ENCODE data around the gene TPGS2.

Gene TPGS2

DNA sequence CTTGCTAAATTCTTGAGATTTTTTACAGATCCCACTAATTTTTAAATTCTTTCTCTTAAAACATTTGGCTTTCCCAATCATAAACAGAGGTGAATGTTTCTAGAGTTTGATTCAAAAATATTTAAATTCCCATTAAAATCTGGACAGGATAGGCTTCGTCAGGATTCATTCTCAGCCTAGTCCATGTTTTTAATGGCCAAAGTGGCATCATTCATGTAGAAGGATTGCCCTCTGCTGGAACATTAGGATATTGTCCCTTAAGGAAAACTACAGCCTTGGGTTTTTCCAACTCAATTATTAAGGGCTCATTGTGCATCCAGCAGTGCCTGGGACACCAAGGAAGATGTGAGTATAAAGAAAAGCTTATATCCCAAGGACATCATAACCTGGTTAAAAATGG lies 71.7 kb downstream of the TPGS2 start:
- Histone ChIP-seq H3K9ac (ENCODE audit: low read length) (no peak overlapping the region), H3K9me3 (ENCODE audit: control insufficient read depth, low read depth, low read length) (no peaks in the 10 kb centered on the region), H3K4me1 (ENCODE audit: control insufficient read depth, low read depth, low read length) (no peaks in the 10 kb centered on the region), H3K36me3 (ENCODE audit: control insufficient read depth, low read depth, low read length) (no peaks in the 10 kb centered on the region), H3K4me3 (ENCODE audit: low read length) (no peak overlapping the region), H3K27ac (ENCODE audit: low read length) (no peak overlapping the region), H3K27me3 (ENCODE audit: control insufficient read depth, insufficient read depth, low read length) (no peaks in the 10 kb centered on the region)

DNA sequence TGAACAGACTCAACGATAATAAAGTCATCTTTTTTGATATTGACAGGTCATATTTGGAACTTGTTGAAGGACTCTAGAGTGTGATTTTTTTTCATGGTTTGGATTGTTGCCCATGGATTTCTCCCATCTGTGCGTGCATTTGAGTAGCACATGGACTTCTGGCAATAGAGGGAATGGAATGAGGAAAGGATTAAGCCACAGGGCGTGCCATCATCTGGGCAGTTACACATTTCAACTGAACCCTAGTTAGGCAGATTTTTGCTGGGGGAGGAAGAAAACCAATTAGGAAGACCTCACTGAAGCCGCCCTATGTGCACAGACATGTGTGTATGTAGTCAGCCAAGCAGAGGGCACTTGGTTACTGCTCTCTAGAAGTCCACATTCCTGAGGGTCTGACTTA lies 72.6 kb downstream of the TPGS2 start:
- Histone ChIP-seq H3K9ac (ENCODE audit: low read length) (no peak overlapping the region), H3K4me1 (ENCODE audit: control insufficient read depth, low read depth, low read length) (no peaks in the 10 kb centered on the region), H3K36me3 (ENCODE audit: control insufficient read depth, low read depth, low read length) (no peaks in the 10 kb centered on the region), H3K27ac (ENCODE audit: low read length) (no peak overlapping the region), H3K4me3 (ENCODE audit: low read length) (no peak overlapping the region), H3K27me3 (ENCODE audit: control insufficient read depth, insufficient read depth, low read length) (no peaks in the 10 kb centered on the region), H3K9me3 (ENCODE audit: control insufficient read depth, low read depth, low read length) (no peaks in the 10 kb centered on the region)

DNA sequence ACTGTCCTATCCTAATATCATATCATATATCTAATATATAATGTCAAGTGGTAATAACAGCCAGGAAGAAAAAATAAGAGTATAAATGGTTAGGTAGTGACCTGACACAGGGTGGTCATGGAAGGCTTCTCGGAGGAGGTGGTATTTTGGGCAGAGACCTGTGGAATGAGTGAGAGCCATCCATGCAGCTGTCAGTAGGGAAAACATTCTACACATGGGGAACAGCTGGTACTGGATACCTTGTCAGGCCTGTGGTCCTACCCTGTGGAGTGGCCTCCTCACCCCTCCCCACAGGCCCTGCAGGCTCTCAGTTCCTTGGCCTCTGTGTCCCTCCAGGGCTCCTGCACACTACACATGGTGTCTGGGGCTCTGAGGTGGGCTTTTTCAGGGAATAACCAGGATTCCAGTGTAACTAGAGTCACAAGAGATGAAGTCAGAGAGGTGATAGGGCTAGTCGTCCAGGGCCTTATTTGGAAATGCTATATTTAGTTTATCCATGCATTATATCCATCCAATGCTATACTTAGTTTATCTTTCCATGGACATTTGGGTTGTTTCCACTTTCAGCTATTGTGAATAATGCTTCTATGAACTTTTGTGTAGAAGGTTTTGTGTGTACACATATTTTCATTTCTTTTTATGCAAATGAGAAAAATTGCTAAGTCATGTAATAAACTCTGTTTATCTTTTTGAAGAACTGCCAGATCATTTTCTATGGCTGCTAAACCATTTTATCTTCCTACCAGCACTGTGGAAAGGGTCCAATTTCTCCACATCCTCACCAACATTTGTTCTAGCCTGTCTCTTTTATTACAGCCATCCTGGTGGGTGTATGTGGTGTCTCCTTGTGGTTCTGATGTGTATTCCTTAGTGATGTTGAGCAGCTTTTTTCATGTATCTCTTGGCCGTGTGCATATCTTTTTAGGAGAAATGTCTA lies 75.6 kb downstream of the TPGS2 start:
- no peaks in the 10 kb centered on the region for H3K4me1 ChIP-seq (ENCODE audit: control insufficient read depth, low read depth, low read length)
- no peaks in the 10 kb centered on the region for H3K9me3 ChIP-seq (ENCODE audit: control insufficient read depth, low read depth, low read length)
- no peak overlapping the region for H3K27ac ChIP-seq (ENCODE audit: low read length)
- no peak overlapping the region for H3K9ac ChIP-seq (ENCODE audit: low read length)
- no peaks in the 10 kb centered on the region for H3K27me3 ChIP-seq (ENCODE audit: control insufficient read depth, insufficient read depth, low read length)
- no peaks in the 10 kb centered on the region for H3K36me3 ChIP-seq (ENCODE audit: control insufficient read depth, low read depth, low read length)
- no peak overlapping the region for H3K4me3 ChIP-seq (ENCODE audit: low read length)

DNA sequence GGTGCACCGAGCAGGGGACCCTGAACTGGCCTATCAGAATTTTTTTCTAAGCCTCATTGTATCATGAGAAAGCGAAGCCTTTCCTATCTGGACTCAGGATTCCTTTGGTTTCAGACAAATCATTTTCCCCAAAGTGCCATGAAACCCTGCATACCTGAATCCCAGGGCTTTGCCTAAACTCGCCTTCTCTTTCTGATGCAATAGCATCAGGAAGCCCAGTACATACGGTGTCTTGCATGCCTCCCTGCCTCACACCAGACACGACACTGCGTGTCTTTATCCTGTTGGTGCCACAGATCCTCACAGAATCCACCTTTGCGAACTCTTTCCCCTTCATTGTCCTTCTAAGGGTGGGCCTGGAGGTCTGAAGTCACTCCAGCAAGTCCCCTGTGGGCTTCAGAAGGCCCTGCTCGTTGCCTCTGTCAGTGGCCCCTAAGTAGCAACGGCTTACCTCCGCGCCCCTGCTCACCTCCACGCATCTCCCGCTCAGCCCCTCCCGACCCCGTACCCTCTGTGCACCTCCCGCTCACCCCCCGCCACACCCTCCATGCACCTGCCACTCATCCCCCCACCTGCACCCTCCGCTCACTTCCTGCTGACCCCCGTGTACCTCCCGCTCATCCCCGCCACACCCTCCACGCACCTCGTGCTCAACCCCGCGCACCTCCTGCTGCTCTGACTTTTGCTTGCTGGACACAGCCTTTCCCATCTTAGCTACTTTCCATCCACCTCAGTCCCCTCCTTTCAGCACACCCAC lies 83.4 kb downstream of the TPGS2 start:
- H3K36me3 ChIP-seq (ENCODE audit: control insufficient read depth, low read depth, low read length): peaks cover 3% of the 10 kb centered on the region
- no peak overlapping the region for H3K27ac ChIP-seq (ENCODE audit: low read length)
- H3K4me1 ChIP-seq (ENCODE audit: control insufficient read depth, low read depth, low read length): no peaks in the 10 kb centered on the region
- no peaks in the 10 kb centered on the region for H3K27me3 ChIP-seq (ENCODE audit: control insufficient read depth, insufficient read depth, low read length)
- H3K4me3 ChIP-seq (ENCODE audit: low read length): no peak overlapping the region
- H3K9me3 ChIP-seq (ENCODE audit: control insufficient read depth, low read depth, low read length): no peaks in the 10 kb centered on the region
- H3K9ac ChIP-seq (ENCODE audit: low read length): no peak overlapping the region

DNA sequence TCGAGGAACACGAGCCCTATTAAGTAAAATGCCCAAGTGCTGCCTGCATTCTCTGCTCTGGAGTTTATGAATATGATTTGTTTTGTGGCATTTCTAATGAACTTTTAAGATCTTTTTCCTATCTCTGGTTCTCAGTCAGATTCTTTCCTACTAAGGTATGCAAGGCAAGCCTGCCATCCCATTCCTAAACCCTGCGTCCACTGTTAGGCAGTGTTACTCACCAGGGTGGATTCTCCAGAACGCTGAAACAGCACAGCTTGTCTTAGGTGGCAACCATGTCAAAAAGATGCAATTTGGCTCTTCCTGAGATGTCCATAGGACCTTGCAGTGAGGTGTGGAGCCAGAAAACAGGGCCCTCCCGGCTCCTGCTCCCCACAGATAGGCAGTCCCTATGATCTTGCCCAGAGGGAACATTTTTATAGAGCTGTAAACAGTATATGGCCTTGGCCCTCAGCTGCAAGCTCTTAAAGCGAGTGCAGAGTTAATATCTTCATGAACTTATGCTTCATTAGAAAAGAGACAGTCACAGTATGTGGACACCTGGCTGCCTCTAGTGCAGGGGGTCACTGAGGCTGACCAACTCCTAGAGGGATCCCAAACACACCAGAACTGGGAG lies 84.4 kb downstream of the TPGS2 start:
- Histone ChIP-seq H3K27ac (ENCODE audit: low read length) (no peak overlapping the region), H3K4me3 (ENCODE audit: low read length) (no peak overlapping the region), H3K9me3 (ENCODE audit: control insufficient read depth, low read depth, low read length) (no peaks in the 10 kb centered on the region)

More for the DNA sequence above, 84.4 kb downstream of the TPGS2 start:
- Histone ChIP-seq H3K9ac (ENCODE audit: low read length) (no peak overlapping the region), H3K27me3 (ENCODE audit: control insufficient read depth, insufficient read depth, low read length) (no peaks in the 10 kb centered on the region), H3K36me3 (ENCODE audit: control insufficient read depth, low read depth, low read length) (peaks cover 3% of the 10 kb centered on the region), H3K4me1 (ENCODE audit: control insufficient read depth, low read depth, low read length) (no peaks in the 10 kb centered on the region)

Measured in iPS-18a (cell line).